H9 (cell line): ENCODE data around the gene KDM5B. TPM values are rescaled to one million over a fixed set of nuclear protein-coding genes. Genes with fewer than 3 reads are reported as not detected.

ENCODE experiments used
- DNase-seq: peaks from one replicate; pipeline ENCODE4 v3.0.0-alpha.2; 2017
- H2AFZ ChIP-seq: one replicate; pipeline ENCODE4 v1.6.1; 2013; ENCODE audit warnings: mild to moderate bottlenecking, low read length, control low read depth, moderate library complexity
- H2AK5ac ChIP-seq: 2 replicates; pipeline ENCODE4 v1.6.1; 2013; ENCODE audit warnings: low read length, control low read depth, mixed read lengths; ENCODE audit not compliant: insufficient read length
- H2BK120ac ChIP-seq: one replicate; pipeline ENCODE4 v1.6.1; 2013; ENCODE audit warnings: low read depth, mild to moderate bottlenecking, low read length, control low read depth, inconsistent platforms; ENCODE audit not compliant: poor library complexity, severe bottlenecking
- H2BK12ac ChIP-seq: 2 replicates; pipeline ENCODE4 v1.6.1; 2013; ENCODE audit warnings: low read length, control low read depth, mixed read lengths, low read depth; ENCODE audit not compliant: insufficient read length
- H2BK15ac ChIP-seq: 2 replicates; pipeline ENCODE4 v1.6.1; 2013; ENCODE audit warnings: low read depth, low read length, control low read depth
- H2BK20ac ChIP-seq: one replicate; pipeline ENCODE4 v1.6.1; 2013; ENCODE audit warnings: low read depth, mild to moderate bottlenecking, low read length, control low read depth, inconsistent platforms; ENCODE audit not compliant: poor library complexity, severe bottlenecking
- H2BK5ac ChIP-seq: 2 replicates; pipeline ENCODE4 v1.6.1; 2013; ENCODE audit warnings: low read length, control low read depth, mixed read lengths; ENCODE audit not compliant: insufficient read length
- H3K14ac ChIP-seq: 2 replicates; pipeline ENCODE4 v1.6.1; 2013; ENCODE audit warnings: low read length, control low read depth; ENCODE audit not compliant: insufficient read depth
- H3K18ac ChIP-seq: 2 replicates; pipeline ENCODE4 v1.6.1; 2013; ENCODE audit warnings: low read depth, mild to moderate bottlenecking, mixed read lengths, low read length, control low read depth; ENCODE audit not compliant: insufficient read length
- H3K23ac ChIP-seq: 2 replicates; pipeline ENCODE4 v1.6.1; 2013; ENCODE audit warnings: low read length, control low read depth, mixed read lengths, low read depth; ENCODE audit not compliant: insufficient read length
- H3K23me2 ChIP-seq: 2 replicates; pipeline ENCODE4 v1.6.1; 2013; ENCODE audit warnings: low read depth, mild to moderate bottlenecking, mixed read lengths, low read length, control low read depth; ENCODE audit not compliant: insufficient read length, poor library complexity, severe bottlenecking
- H3K27ac ChIP-seq: 2 replicates; pipeline ENCODE4 v1.5.1; 2013; ENCODE audit warnings: low read length, control low read depth, mixed read lengths, low read depth; ENCODE audit not compliant: insufficient read length
- H3K27me3 ChIP-seq: 2 replicates; pipeline ENCODE4 v1.6.1; 2013; ENCODE audit warnings: low read length, control low read depth, inconsistent platforms; ENCODE audit not compliant: insufficient read depth
- H3K4ac ChIP-seq: 2 replicates; pipeline ENCODE4 v1.6.1; 2013; ENCODE audit warnings: low read depth, mild to moderate bottlenecking, control low read depth, inconsistent platforms, low read length, moderate library complexity
- H3K4me1 ChIP-seq: 2 replicates; pipeline ENCODE4 v1.6.1; 2013; ENCODE audit warnings: low read length, control low read depth, inconsistent platforms; ENCODE audit not compliant: insufficient read depth
- H3K4me2 ChIP-seq: 2 replicates; pipeline ENCODE4 v1.6.1; 2013; ENCODE audit warnings: low read length, control low read depth, mixed read lengths; ENCODE audit not compliant: insufficient read length, insufficient read depth
- H3K56ac ChIP-seq: 2 replicates; pipeline ENCODE4 v1.6.1; 2013; ENCODE audit warnings: low read depth, mild to moderate bottlenecking, mixed read lengths, low read length, control low read depth; ENCODE audit not compliant: insufficient read length
- H3K79me1 ChIP-seq: 2 replicates; pipeline ENCODE4 v1.6.1; 2013; ENCODE audit warnings: low read depth, mild to moderate bottlenecking, moderate library complexity, low read length, control low read depth, inconsistent platforms; ENCODE audit not compliant: insufficient read depth, poor library complexity, severe bottlenecking
- H3K79me2 ChIP-seq: 2 replicates; pipeline ENCODE4 v1.6.1; 2013; ENCODE audit warnings: low read length, control low read depth, inconsistent platforms; ENCODE audit not compliant: insufficient read depth
- H3K9ac ChIP-seq: 2 replicates; pipeline ENCODE4 v1.6.1; 2013; ENCODE audit warnings: low read length, control low read depth, mixed read lengths; ENCODE audit not compliant: insufficient read length; ENCODE audit errors: extremely low read depth
- H3K9me3 ChIP-seq: one replicate; pipeline ENCODE4 v1.6.1; 2013; ENCODE audit warnings: low read depth, low read length, inconsistent platforms; ENCODE audit not compliant: control insufficient read depth
- H3T11ph ChIP-seq: one replicate; pipeline ENCODE4 v1.6.1; 2013; ENCODE audit warnings: mild to moderate bottlenecking, low read length, control low read depth, inconsistent platforms
- H4K20me1 ChIP-seq: one replicate; pipeline ENCODE4 v1.6.1; 2013; ENCODE audit not compliant: control insufficient read depth, insufficient read length, insufficient read depth
- H4K5ac ChIP-seq: 2 replicates; pipeline ENCODE4 v1.6.1; 2013; ENCODE audit warnings: low read depth, mild to moderate bottlenecking, mixed read lengths, low read length, control low read depth; ENCODE audit not compliant: insufficient read length
- H4K8ac ChIP-seq: replicated peaks from 2 replicates; pipeline ENCODE4 v1.6.1; 2013; ENCODE audit warnings: low read length, control low read depth, mixed read lengths, low read depth; ENCODE audit not compliant: insufficient read length
- H4K91ac ChIP-seq: 2 replicates; pipeline ENCODE4 v1.6.1; 2013; ENCODE audit warnings: low read depth, mild to moderate bottlenecking, moderate library complexity, mixed read lengths, low read length, control low read depth; ENCODE audit not compliant: insufficient read length
- H3K27ac Mint-ChIP-seq, 3 experiments: 2 replicates in 2 of 3; 3 replicates in 1 of 3; pipeline ENCODE4 v1.8.0; 2020 to 2021; ENCODE audit warnings: mixed read lengths in 3 of 3, mild to moderate bottlenecking in 1 of 3, moderate library complexity in 1 of 3
- H3K27me3 Mint-ChIP-seq: 2 replicates; pipeline ENCODE4 v1.8.0; 2021; ENCODE audit warnings: low read depth, mild to moderate bottlenecking, moderate library complexity, mixed read lengths
- H3K36me3 Mint-ChIP-seq, 3 experiments: 2 replicates in 2 of 3; 3 replicates in 1 of 3; pipeline ENCODE4 v1.8.0; 2020 to 2021; ENCODE audit warnings: low read depth in 3 of 3, mixed read lengths in 3 of 3; ENCODE audit not compliant: insufficient read depth in 1 of 3
- H3K4me1 Mint-ChIP-seq, 2 experiments: 2 replicates each; pipeline ENCODE4 v1.8.0; 2020; ENCODE audit warnings: mixed read lengths in 2 of 2
- H3K4me3 Mint-ChIP-seq, 2 experiments: 2 replicates in 1 of 2; 3 replicates in 1 of 2; pipeline ENCODE4 v1.8.0; 2020 to 2021; ENCODE audit warnings: mild to moderate bottlenecking in 2 of 2, mixed read lengths in 2 of 2, moderate library complexity in 1 of 2
- H3K9me3 Mint-ChIP-seq, 2 experiments: 2 replicates in 1 of 2; 3 replicates in 1 of 2; pipeline ENCODE4 v1.8.0; 2020; ENCODE audit warnings: mild to moderate bottlenecking in 2 of 2, mixed read lengths in 2 of 2, moderate library complexity in 1 of 2
- WGBS: extraction: QIAGEN DNeasy Blood & Tissue Kit; methylation state at CpG from one replicate; pipeline ENCODE4 v1.1.7; 2013; ENCODE audit warnings: missing lambda C conversion rate, low lambda C conversion rate, mixed read lengths; ENCODE audit not compliant: insufficient read length; ENCODE audit errors: extremely low coverage; 5-methylcytosine and 5-hydroxymethylcytosine counted together
- total RNA-seq: library from RNA; stranded (reverse); gene quantifications from 2 replicates; pipeline ENCODE4 v1.2.1, GENCODE V29; 2021
- TF ChIP-seq, protein P1 (sequence below): fragments of 200-600 bp; sonication (generic); conservative IDR thresholded peaks from 3 replicates; pipeline ENCODE4 v1.8.0; 2021; ENCODE audit warnings: antibody characterized with exemption, mild to moderate bottlenecking

Gene KDM5B
- total RNA-seq, 1 experiment from 2014 or later, result 210 TPM

DNA sequence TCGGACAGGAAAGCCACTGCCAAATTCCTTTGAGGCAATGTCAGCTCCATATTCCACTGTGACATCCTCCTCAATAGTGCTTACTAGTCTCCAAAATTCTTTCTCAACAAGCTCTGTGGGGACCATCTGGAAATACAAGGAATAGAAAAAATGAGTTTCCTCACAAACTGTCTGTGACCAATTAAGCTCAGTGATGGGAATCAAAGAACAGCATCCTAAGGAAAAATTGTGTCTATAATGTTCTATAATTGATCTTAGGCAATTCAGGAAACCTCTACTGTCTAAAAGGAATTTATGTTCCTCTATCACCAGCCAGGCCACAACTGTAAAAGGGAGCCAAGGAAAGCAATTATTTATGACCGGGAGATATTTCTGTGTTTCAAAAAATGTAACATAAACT lies 51.8 kb downstream of the KDM5B start:
- Mint-ChIP-seq H3K4me1 (no peaks in the 10 kb centered on the region), H3K4me3 (no peak overlapping the region), H3K36me3 (peaks cover 54 to 95% (median 91%) of the 10 kb centered on the region in 3 experiments), H3K9me3 (no peaks in the 10 kb centered on the region), H3K27ac (no peak overlapping the region), H3K27me3 (no peaks in the 10 kb centered on the region)
- no peak overlapping the region for H2AFZ ChIP-seq
- no peak overlapping the region for H2BK20ac ChIP-seq
- H2AK5ac ChIP-seq, result no peak overlapping the region
- no peak overlapping the region for H3T11ph ChIP-seq
- H3K9ac ChIP-seq, result no peak overlapping the region
- H2BK5ac ChIP-seq, result no peak overlapping the region
- no peak overlapping the region for H3K4me2 ChIP-seq
- no peak overlapping the region for H3K56ac ChIP-seq
- no CpG with 5 or more reads among the region's 2 CpGs for WGBS
- H4K91ac ChIP-seq, result no peak overlapping the region
- no peak overlapping the region for H2BK15ac ChIP-seq
- no peaks in the 10 kb centered on the region for H4K20me1 ChIP-seq
- H3K18ac ChIP-seq, result no peak overlapping the region
- no peak overlapping the region for H3K27ac ChIP-seq
- no peak overlapping the region for H2BK120ac ChIP-seq
- no peak for DNase-seq
- H3K14ac ChIP-seq, result no peak overlapping the region
- H3K9me3 ChIP-seq, result no peaks in the 10 kb centered on the region
- no peaks in the 10 kb centered on the region for H3K4me1 ChIP-seq
- no peak overlapping the region for H3K23ac ChIP-seq
- no peaks in the 10 kb centered on the region for H3K79me1 ChIP-seq
- no peaks in the 10 kb centered on the region for H3K23me2 ChIP-seq
- no peaks in the 10 kb centered on the region for H3K79me2 ChIP-seq
- H4K8ac ChIP-seq, result no peak overlapping the region
- TF ChIP-seq, protein P1, sequence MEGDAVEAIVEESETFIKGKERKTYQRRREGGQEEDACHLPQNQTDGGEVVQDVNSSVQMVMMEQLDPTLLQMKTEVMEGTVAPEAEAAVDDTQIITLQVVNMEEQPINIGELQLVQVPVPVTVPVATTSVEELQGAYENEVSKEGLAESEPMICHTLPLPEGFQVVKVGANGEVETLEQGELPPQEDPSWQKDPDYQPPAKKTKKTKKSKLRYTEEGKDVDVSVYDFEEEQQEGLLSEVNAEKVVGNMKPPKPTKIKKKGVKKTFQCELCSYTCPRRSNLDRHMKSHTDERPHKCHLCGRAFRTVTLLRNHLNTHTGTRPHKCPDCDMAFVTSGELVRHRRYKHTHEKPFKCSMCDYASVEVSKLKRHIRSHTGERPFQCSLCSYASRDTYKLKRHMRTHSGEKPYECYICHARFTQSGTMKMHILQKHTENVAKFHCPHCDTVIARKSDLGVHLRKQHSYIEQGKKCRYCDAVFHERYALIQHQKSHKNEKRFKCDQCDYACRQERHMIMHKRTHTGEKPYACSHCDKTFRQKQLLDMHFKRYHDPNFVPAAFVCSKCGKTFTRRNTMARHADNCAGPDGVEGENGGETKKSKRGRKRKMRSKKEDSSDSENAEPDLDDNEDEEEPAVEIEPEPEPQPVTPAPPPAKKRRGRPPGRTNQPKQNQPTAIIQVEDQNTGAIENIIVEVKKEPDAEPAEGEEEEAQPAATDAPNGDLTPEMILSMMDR, result no peak
- H2BK12ac ChIP-seq, result no peak overlapping the region
- no peak overlapping the region for H3K4ac ChIP-seq
- H3K27me3 ChIP-seq, result no peaks in the 10 kb centered on the region
- H4K5ac ChIP-seq, result no peak overlapping the region
